OCI-LY1 (cell line): ENCODE data around the gene CPNE5.

Source experiments
- EZH2 ChIP-seq: fragments of 200-600 bp; sonication (generic), shearing (Covaris generic); IDR thresholded peaks from 2 replicates; pipeline ENCODE4 v1.8.0; 2017; ENCODE audit warnings: borderline replicate concordance, mixed run types, mild to moderate bottlenecking, antibody characterized with exemption, low read length, moderate library complexity, mixed read lengths
- TF ChIP-seq, protein P1 (sequence below): fragments of 200-600 bp; sonication (generic), shearing (Covaris generic); IDR thresholded peaks from 2 replicates; pipeline ENCODE4 v1.5.1; 2017; ENCODE audit warnings: mild to moderate bottlenecking, antibody characterized with exemption, low read length, moderate library complexity, mixed read lengths

DNA sequence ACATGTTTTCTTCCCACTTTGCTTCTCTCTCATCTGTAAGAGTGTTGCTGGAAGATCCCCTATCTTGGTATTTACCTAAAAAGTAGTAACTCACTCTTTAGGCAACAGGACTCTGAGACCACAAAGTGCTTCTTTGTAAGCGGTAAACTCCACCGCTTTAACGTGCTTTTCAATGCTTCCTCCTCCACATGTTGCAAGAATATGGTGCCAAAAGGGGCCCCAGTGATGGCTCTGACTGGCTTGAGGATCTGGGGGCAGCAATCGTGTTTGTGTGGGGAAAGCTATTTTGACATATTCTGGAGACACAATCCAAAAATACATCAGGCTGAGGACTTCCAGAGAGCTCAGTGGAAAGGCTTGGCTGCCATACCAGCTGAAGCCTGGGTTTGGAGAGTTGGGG, 12.4 kb upstream of the CPNE5 start:
- TF ChIP-seq, protein P1, sequence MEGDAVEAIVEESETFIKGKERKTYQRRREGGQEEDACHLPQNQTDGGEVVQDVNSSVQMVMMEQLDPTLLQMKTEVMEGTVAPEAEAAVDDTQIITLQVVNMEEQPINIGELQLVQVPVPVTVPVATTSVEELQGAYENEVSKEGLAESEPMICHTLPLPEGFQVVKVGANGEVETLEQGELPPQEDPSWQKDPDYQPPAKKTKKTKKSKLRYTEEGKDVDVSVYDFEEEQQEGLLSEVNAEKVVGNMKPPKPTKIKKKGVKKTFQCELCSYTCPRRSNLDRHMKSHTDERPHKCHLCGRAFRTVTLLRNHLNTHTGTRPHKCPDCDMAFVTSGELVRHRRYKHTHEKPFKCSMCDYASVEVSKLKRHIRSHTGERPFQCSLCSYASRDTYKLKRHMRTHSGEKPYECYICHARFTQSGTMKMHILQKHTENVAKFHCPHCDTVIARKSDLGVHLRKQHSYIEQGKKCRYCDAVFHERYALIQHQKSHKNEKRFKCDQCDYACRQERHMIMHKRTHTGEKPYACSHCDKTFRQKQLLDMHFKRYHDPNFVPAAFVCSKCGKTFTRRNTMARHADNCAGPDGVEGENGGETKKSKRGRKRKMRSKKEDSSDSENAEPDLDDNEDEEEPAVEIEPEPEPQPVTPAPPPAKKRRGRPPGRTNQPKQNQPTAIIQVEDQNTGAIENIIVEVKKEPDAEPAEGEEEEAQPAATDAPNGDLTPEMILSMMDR: no peak
- TF ChIP-seq EZH2: no peak
